Measurements from ENCODE around the gene AGBL5. TPM values are rescaled to one million over a fixed set of nuclear protein-coding genes. Genes with fewer than 3 reads are reported as not detected.

AGBL5 gene
- total RNA-seq, 1 experiment from 2014 or later, result 55.4 TPM

- no peak overlapping the region for H2BK15ac ChIP-seq (ENCODE audit: low read depth, low read length)
- no peak overlapping the region for H3K56ac ChIP-seq (ENCODE audit: insufficient read length, low read depth, low read length)
- no peak overlapping the region for H4K8ac ChIP-seq (replicated peaks; ENCODE audit: insufficient read length, low read depth, low read length)
- H3T11ph ChIP-seq (ENCODE audit: low read length), result no peak overlapping the region
- H3K23ac ChIP-seq (ENCODE audit: insufficient read length, low read depth, low read length), result no peak overlapping the region
- no peak overlapping the region for H4K91ac ChIP-seq (ENCODE audit: insufficient read length, low read depth, low read length)
- H3K18ac ChIP-seq (ENCODE audit: insufficient read length, low read depth, low read length), result no peak overlapping the region
- no peak overlapping the region for H3K4ac ChIP-seq (ENCODE audit: low read depth, low read length)
- H4K5ac ChIP-seq (ENCODE audit: insufficient read length, low read depth, low read length), result no peak overlapping the region
- no peaks in the 10 kb centered on the region for H3K79me2 ChIP-seq (ENCODE audit: insufficient read depth, low read length)
- whole genome bisulfite sequencing (ENCODE audit: extremely low coverage, insufficient read length, low lambda C conversion rate), result no CpG with 5 or more reads among the region's 15 CpGs
- Mint-ChIP-seq H3K4me1 (no peaks in the 10 kb centered on the region), H3K27ac (no peak overlapping the region; a peak in 1 of 7 replicates), H3K4me3 (no peak overlapping the region), H3K27me3 (ENCODE audit: low read depth) (no peaks in the 10 kb centered on the region), H3K9me3 (no peaks in the 10 kb centered on the region), H3K36me3 (ENCODE audit: insufficient read depth in 1 of 3, low read depth in 3 of 3) (peaks cover 12 to 61% (median 57%) of the 10 kb centered on the region in 3 experiments; a peak in 5 of 7 replicates)
- no peak overlapping the region for H2BK120ac ChIP-seq (ENCODE audit: low read depth, low read length, poor library complexity, severe bottlenecking)
- no peak for DNase-seq
- no peaks in the 10 kb centered on the region for H3K27me3 ChIP-seq (ENCODE audit: insufficient read depth, low read length)
- no peak overlapping the region for H2AK5ac ChIP-seq (ENCODE audit: insufficient read length, low read length)
- no peaks in the 10 kb centered on the region for H3K79me1 ChIP-seq (ENCODE audit: insufficient read depth, low read depth, low read length, poor library complexity, severe bottlenecking)
- H3K4me1 ChIP-seq (ENCODE audit: insufficient read depth, low read length), result no peaks in the 10 kb centered on the region
- TF ChIP-seq CTCF (conservative IDR thresholded peaks at IDR 0.05), result no peak
- H3K14ac ChIP-seq (ENCODE audit: insufficient read depth, low read length), result no peak overlapping the region
- no peaks in the 10 kb centered on the region for H3K23me2 ChIP-seq (ENCODE audit: insufficient read length, low read depth, low read length, poor library complexity, severe bottlenecking)
- no peak overlapping the region for H2BK12ac ChIP-seq (ENCODE audit: insufficient read length, low read depth, low read length)
- no peaks in the 10 kb centered on the region for H4K20me1 ChIP-seq (ENCODE audit: control insufficient read depth, insufficient read depth, insufficient read length)
- H2BK5ac ChIP-seq (ENCODE audit: insufficient read length, low read length), result no peak overlapping the region
- H3K4me2 ChIP-seq (ENCODE audit: insufficient read depth, insufficient read length, low read length), result no peak overlapping the region
- H2BK20ac ChIP-seq (ENCODE audit: low read depth, low read length, poor library complexity, severe bottlenecking), result no peak overlapping the region
- no peaks in the 10 kb centered on the region for H3K9me3 ChIP-seq (ENCODE audit: control insufficient read depth, low read depth, low read length)
- H3K9ac ChIP-seq (ENCODE audit: extremely low read depth, insufficient read length, low read length), result no peak overlapping the region
- no peak overlapping the region for H2AFZ ChIP-seq (ENCODE audit: low read length)
- H3K27ac ChIP-seq (ENCODE audit: insufficient read length, low read depth, low read length), result no peak overlapping the region
These were observed 7.8 kb downstream of the AGBL5 start for GRCh38 chr2:27059141-27059820.
